GM18526 (cell line): ENCODE measurements around the gene FNDC10.

Experiments used
- POLR2A ChIP-seq: IDR thresholded peaks from 3 replicates; pipeline ENCODE4 v1.6.1; 2011; ENCODE audit not compliant: insufficient read length; ENCODE audit errors: extremely low read depth

Gene FNDC10

DNA sequence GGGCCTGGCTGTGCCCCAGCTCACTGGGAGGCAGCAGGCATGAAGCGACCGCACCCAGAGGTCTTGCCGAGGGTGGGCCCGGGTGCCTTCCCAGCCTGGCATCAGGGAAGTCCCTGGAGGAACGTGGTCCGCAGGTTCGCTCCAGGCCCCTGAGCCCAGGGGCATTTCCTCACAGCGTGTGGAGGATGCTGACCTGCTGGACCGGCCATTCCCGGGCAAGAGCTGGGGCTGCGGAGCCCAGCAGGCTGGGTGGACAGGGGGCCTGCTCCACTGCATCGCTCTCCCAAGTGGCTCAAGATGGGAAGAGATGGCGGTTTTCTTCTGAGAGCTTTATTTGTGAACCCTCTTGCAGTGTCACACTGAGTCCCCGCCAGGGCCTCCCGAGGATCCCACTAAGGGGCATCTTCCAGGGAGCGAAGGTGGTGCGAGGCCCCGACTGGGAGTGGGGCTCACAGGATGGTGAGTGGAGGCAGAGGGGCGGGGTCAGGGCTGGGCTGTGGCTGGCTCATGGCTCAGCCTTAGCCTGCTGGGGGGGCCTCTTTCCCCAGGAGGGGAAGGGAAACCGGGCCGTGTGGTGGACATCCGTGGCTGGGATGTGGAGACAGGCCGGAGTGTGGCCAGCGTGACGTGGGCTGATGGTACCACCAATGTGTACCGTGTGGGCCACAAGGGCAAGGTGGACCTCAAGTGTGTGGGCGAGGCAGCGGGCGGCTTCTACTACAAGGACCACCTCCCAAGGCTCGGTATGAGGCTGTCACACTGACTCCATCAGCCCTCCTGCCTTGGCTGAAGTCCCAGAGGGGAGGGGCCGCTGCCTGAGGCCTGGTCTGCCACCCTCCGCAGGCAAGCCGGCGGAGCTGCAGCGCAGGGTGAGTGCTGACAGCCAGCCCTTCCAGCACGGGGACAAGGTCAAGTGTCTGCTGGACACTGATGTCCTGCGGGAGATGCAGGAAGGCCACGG, 24.8 kb upstream of the FNDC10 start:
- no peak for TF ChIP-seq POLR2A

DNA sequence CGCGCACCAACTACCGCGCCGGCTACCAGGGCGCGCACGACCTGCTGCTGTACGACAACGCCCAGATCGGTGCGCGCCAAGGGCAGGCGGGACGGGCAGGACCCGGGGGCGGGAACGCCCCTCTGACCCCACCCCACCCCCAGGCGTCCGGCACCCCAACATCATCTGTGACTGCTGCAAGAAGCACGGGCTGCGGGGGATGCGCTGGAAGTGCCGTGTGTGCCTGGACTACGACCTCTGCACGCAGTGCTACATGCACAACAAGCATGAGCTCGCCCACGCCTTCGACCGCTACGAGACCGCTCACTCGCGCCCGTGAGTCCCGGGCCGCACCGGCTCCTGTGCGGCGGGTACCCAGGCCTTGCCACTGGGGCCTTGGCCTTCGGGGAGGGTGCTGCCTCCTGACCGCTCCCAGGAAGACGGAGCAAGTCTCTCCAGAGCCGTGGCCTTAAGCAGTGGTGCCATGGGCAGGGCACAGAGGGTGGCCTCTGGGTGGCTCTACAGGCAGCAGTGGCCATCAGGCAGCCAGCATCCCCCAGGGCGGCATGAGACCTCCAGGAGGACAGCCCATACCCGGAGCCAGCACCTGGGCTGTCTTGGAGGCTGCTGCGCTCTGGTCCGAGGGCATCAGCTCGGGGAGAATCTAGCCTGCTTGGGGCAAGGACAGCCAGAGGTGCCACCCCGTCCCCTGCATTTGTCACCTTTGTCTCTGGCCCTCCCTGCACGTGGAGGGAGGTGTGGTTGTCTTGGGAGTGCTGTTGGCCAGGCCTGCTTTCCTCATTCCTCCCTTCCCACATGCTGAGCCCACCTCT, 23.9 kb upstream of the FNDC10 start:
- no peak for TF ChIP-seq POLR2A

DNA sequence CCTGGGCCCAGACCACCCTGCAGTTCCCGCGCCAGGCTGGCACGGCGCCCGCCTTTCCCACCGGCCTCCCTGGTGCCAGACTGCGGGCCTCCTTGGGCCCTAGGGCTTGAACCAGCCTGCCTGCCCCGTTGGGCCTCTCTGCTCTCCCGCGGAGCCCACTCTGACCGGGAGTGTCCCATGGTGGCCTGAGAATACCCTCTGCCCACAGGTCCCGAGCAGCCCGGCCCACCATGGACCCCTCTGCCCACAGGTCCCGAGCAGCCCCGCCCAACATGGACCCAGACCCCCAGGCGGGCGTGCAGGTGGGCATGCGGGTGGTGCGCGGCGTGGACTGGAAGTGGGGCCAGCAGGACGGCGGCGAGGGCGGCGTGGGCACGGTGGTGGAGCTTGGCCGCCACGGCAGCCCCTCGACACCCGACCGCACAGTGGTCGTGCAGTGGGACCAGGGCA, 23.3 kb upstream of the FNDC10 start:
- TF ChIP-seq POLR2A: no peak

DNA sequence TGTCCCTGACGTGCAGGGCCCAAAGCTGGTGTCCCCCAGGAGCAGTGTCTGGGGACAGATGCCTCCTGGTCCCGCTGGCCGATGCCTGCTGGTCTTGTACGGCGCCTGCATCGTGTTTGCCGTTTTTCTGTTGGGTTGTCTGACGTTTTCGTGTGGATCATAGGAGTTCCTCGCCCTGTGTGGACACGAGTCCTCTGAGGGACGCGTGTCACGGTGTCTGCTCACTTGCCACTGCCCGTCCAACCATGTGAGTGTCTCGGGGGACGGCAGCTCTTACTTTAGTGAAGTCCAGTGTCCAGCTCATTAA, 22.8 kb upstream of the FNDC10 start:
- no peak for TF ChIP-seq POLR2A

DNA sequence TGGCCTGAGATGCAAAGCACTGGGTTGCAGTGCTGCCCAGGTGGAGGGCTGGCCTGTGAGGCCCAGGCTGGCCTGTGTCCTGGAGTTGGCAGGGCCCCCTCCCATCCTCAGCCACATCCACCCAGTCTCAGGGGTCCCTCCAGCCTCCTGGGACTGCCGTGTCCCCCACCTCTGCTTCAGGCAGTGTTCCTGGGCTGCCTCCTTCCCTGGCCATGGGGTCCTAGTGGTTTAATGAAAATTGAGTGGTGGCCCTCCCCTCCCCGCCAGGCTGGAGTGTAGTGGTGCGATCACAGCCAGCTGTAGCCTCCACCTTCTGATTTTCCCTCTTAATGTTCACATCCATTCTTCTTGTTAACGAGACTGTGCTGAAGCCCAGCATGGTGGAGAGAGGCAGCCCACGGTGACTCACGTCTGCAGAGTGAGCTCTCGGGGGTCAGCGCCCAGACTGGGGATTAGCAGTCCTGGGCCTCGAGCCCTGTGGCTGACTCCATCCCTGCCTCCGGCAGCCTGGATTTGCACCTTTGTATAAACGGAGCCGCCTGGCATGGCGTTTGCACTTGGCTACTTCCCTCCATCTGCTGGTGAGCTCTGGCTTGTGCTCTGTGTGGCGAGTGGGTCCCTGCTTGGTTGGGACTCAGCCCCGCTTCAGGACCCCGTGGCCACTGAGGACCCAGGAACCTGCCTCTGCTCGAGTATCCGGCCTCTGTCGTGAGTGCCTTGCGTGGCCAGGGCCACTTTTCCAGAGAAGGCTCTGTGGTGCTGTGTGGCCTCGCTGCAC, 22.3 kb upstream of the FNDC10 start:
- TF ChIP-seq POLR2A: no peak

DNA sequence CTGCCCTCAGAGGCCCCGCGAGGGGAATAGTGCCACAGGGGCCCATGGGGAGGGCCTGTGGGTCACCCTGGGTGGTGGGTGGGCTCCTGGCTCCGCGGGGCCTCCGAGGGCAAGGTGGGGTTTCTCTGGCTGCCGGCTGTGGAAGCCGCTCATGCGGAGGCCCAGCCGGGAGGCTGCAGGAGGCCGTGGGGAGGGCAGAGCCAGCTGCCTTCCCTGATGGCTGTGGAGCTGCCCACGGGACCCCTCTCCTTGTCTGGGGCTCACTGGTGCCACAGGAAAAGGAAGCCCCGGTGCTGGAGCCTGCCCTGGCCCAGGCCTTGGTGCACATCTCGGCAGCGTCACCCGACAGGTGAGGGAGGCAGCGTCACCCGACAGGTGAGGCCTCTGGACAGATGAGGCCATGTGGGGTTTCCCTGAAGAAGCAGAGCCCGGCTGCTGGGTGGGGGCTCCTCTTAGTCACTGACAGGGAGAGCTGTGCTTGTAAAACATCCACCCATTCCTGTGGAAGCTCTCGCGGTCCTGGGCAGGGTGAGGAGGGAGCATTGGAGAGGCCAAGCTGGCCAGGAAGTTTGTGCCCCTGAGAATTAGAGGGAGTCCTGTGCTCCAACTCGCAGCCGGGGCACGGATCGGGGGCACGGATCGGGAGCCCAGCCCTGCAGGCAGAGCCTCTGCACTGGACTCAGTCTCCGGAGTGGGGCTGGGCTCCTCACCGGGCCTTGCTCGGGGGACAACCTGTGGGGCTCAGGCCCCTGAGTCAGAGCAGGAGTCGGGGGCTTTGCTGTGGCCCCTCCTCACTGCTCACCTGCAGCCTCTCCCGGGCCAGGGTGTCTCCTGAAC, 21.5 kb upstream of the FNDC10 start:
- no peak for TF ChIP-seq POLR2A

DNA sequence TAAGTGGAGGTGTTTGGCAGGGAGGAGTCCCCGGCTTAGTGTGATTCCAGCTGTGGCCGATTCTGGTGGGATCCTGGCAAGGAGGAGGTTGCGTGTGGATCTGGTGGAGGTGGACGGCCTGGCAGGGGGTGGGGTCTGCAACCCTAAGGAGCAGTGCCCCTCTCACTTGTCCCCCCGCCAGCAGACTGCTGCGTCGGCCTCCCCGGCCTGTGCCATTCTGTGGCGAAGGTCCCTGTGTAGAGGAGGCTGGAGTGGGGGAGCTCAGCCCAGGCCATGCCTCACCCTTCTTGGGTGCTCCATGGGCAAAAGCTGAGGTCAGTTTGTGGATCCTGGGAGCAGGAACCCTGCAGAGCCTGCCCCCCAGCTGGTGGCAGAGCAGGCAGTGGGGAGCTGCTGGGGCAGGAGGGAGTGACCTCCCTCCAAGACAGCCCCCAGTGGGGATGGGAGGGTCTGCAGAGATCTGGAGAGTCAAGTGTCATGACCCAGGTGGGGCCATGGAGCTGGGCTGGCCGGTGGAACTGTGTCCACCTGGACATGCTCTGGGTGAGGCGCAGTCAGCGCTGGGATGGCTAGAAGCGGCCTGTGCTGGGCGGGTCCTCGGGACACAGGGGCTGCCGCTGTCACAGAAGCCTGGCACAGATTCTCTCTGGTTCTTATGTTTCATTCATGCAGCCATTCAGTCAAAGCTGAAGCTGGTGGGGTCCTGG, 20.7 kb upstream of the FNDC10 start:
- no peak for TF ChIP-seq POLR2A

DNA sequence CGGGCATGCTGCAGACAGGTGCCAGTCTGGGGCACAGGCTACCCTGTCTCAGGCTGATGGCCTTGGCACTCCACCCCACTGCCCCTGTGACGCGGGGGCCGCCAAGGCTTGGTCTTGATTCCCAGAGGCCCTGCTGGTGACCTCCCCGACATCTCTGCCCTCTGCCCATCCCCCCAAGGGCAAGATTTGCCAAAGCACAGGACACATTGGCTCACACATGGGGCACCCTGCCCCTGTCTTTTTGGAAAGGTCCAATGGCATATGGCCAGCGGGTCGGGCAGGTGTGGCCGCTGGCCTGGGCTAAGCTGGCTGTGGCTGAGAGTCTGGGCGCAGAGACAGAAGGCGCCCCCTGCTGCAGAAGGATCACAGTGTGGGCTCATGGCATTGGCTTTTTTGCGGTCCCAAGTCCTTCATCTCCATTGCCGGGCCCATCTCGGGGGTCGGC, 20.0 kb upstream of the FNDC10 start:
- no peak for TF ChIP-seq POLR2A

DNA sequence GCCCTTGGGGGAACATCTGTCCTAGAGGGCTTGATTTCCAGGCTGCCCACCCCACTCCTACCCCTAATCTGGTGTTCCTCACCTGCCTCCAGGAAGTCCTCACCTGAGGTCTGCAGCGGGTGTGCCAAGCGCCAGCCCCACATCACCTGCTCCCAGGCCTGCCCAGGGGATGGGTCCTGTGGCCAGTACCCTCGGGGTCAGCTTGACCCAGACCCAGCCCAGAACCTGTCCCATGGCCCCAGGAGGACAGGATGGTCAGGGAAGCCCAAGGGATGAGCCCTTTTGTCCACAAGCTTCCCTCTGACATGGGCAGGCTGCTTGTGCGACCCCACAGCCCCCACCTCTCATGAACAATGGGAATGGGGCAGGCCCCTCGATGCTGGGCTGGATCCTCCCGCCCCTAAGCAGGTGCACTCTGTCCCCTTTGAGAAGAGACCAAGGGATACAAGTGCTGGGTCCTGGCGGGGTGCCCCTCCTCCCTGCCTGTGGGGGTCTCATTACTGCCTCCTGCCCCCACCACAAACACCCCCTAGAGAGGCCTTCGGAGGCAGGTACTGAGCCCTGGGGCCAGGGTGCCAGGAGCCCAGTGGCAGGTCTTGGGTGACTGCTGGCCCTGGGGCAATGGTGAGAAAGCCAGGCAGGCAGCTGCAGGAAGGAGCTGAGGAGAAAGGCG, 18.6 kb upstream of the FNDC10 start:
- no peak for TF ChIP-seq POLR2A

DNA sequence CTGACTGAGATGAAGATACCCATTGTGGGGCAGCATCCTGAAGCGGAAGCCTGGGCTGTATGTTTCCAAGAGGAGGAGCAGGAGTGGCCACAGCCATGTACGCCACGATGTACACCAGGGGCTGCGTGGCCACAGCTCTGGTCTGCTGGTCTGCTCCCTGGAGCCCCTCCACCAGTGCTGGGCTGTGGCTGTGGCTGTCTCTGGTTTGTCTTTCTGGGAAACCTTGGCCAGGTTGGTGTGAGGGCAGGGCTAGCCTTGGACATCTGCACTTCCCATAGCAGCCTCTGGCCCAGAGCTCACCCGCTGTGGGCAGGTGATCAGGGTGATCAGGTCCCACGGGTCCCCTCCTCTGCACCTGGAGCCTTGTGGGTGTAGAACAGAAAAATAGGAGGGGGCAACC, 18.0 kb upstream of the FNDC10 start:
- TF ChIP-seq POLR2A: no peak

DNA sequence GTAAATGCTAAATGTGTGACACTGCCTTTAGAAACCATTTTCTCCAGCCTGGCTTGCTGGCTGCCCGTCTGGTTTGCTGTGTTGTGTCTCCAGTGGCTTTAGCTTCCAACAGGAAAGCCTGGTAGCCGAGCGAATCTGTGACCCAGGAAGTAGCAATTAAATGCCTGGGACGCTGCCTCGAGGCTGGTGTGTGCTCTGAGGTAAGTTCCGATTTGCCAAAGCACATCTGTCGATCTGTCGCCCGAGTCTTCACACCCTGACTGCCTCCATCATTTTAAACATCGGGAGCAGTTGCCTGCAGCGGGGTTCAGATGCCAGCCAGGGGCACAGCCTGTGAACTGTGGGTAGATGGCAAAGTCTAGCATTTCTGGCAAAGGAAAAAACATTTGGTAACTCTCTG, 17.6 kb upstream of the FNDC10 start:
- TF ChIP-seq POLR2A: no peak

DNA sequence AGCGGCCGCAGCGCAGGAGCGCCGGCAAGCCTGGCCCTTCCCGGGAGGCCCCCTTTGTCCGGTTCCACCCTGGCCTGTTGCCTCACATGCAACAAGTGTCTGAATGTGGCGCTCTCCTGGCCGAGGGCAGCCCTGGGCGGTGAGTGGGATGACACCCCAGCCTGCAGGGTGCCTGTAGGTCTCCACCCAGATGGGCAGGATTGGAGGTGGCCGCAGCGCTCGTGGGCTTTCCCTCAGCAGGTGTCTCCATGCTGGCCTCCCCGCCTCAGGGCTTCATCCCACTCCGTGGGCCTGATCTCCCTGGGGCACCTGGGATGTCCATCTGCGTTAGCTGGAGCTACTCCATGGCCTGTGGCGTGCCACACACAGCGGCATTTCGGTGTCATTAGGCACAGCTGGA, 16.9 kb upstream of the FNDC10 start:
- no peak for TF ChIP-seq POLR2A

DNA sequence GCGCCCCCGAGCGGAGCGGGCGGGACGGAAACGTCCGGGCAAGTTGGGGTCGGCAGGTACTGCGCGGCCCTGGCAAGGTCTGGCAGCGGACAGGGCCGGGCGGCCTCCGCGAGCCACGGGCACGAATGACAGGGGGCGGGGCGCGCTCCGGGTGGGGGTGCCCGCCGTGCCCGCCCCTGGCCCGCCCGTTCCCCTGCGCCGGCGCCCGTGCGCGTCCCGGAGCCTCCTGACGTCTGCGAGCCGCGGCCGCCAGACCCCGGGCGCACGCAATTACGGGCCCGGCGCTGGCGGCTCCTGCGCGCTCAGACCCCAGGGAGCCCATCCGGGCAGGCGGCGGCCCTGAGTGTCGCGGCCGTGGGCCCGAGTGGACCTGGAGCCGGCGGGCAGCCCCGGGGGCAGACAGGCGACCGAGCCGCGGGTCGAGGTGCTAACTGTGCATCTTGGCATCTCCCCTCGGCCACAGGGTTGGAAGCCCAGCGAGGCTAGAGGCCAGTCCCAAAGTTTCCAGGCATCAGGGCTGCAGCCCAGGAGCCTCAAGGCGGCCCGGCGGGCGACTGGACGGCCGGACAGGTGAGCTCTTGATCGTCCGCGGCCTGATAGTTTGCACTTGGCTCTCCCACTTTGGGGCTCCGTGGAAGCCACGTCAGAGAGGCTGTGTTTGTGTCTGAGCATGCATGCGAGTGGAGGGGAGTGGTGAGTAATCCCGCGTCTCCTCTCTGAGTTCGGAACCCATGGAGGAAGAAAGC, 16.3 kb upstream of the FNDC10 start:
- no peak for TF ChIP-seq POLR2A
